Sigmoid colon (tissue), 3 donors: ENCODE measurements around the gene P2RY1.

Experiments
- POLR2A ChIP-seq, 2 donors: fragments of 450-650 bp; IDR thresholded peaks; one replicate each; pipeline ENCODE4 v1.6.1; 2016; ENCODE audit warnings: antibody characterized with exemption in 2 of 2, mild to moderate bottlenecking in 2 of 2, moderate library complexity in 2 of 2
- TF ChIP-seq, protein P1 (sequence below), 4 experiments: fragments of 450-650 bp in 3 of 4; fragments of 200-600 bp in 1 of 4; IDR thresholded peaks; one replicate each; pipeline ENCODE4 v1.5.1; 2016 to 2019; ENCODE audit warnings: antibody characterized with exemption in 4 of 4, mild to moderate bottlenecking in 3 of 4, moderate library complexity in 2 of 4

GRCh38 chr3:152830245-152830644 lies 4.7 kb upstream of the P2RY1 start:
- TF ChIP-seq, protein P1, sequence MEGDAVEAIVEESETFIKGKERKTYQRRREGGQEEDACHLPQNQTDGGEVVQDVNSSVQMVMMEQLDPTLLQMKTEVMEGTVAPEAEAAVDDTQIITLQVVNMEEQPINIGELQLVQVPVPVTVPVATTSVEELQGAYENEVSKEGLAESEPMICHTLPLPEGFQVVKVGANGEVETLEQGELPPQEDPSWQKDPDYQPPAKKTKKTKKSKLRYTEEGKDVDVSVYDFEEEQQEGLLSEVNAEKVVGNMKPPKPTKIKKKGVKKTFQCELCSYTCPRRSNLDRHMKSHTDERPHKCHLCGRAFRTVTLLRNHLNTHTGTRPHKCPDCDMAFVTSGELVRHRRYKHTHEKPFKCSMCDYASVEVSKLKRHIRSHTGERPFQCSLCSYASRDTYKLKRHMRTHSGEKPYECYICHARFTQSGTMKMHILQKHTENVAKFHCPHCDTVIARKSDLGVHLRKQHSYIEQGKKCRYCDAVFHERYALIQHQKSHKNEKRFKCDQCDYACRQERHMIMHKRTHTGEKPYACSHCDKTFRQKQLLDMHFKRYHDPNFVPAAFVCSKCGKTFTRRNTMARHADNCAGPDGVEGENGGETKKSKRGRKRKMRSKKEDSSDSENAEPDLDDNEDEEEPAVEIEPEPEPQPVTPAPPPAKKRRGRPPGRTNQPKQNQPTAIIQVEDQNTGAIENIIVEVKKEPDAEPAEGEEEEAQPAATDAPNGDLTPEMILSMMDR (IDR thresholded peaks at IDR 0.05): no peak
- no peak for TF ChIP-seq POLR2A (IDR thresholded peaks at IDR 0.05)
